GM21423 (cell line): Measurements from ENCODE around the gene ZNF333.
"Not testable (repeated sequence)": the region's sequence is repeated elsewhere in the genome, so short reads cannot be mapped to it uniquely, and the experiment has no call there.

Experiments
- ATAC-seq: cut with Tn5 transposase; IDR thresholded peaks from one replicate; pipeline ENCODE4 v1.9.1; 2021; ENCODE audit warnings: mild to moderate bottlenecking, moderate library complexity; ENCODE audit not compliant: unreplicated experiment

The ZNF333 gene

GRCh38 chr19:14695471-14695870, 5.6 kb downstream of the ZNF333 start:
- ATAC-seq, result no peak

- no peak for ATAC-seq
These were observed 9.8 kb downstream of the ZNF333 start for GRCh38 chr19:14699641-14700040.

- no peak for ATAC-seq
These were observed 11.0 kb downstream of the ZNF333 start for GRCh38 chr19:14700711-14701375.

GRCh38 chr19:14703833-14704232, 14.0 kb downstream of the ZNF333 start:
- ATAC-seq, result no peak

GRCh38 chr19:14704450-14704849, 14.6 kb downstream of the ZNF333 start:
- no peak for ATAC-seq

GRCh38 chr19:14715841-14716240, 26.0 kb downstream of the ZNF333 start:
- no peak for ATAC-seq

- ATAC-seq, result no peak
These were observed 28.8 kb downstream of the ZNF333 start for GRCh38 chr19:14718522-14719116.

- no peak for ATAC-seq
These were observed 29.3 kb downstream of the ZNF333 start for GRCh38 chr19:14719162-14719561.

GRCh38 chr19:14722127-14722526, 32.3 kb downstream of the ZNF333 start:
- ATAC-seq, result no peak

GRCh38 chr19:14728595-14728994, 38.7 kb downstream of the ZNF333 start:
- ATAC-seq, result no peak

- no peak for ATAC-seq
These were observed 41.4 kb downstream of the ZNF333 start for GRCh38 chr19:14731200-14731599.

- no peak for ATAC-seq
These were observed 42.7 kb downstream of the ZNF333 start for GRCh38 chr19:14732510-14732909.

GRCh38 chr19:14733574-14733973, 43.7 kb downstream of the ZNF333 start:
- no peak for ATAC-seq

GRCh38 chr19:14735915-14736314, 46.1 kb downstream of the ZNF333 start:
- ATAC-seq, result no peak

GRCh38 chr19:14746886-14747285, 57.0 kb downstream of the ZNF333 start:
- no peak for ATAC-seq

- ATAC-seq, result no peak
These were observed 58.8 kb downstream of the ZNF333 start for GRCh38 chr19:14748601-14749000.

- ATAC-seq, result no peak
These were observed 69.0 kb downstream of the ZNF333 start for GRCh38 chr19:14758816-14759215.

GRCh38 chr19:14761607-14762006, 71.8 kb downstream of the ZNF333 start:
- no peak for ATAC-seq

- no peak for ATAC-seq
These were observed 72.3 kb downstream of the ZNF333 start for GRCh38 chr19:14762111-14762510.

- no peak for ATAC-seq
These were observed 73.8 kb downstream of the ZNF333 start for GRCh38 chr19:14763497-14764145.

GRCh38 chr19:14764401-14764800, 74.6 kb downstream of the ZNF333 start:
- no peak for ATAC-seq

- not testable (repeated sequence) for ATAC-seq
These were observed 75.6 kb downstream of the ZNF333 start for GRCh38 chr19:14765403-14765802.
